ENCODE data around the gene ZBTB46. TPM values are rescaled to one million over a fixed set of nuclear protein-coding genes. Genes with fewer than 3 reads are reported as not detected.

The ZBTB46 gene
- total and polyA plus RNA-seq, 10 of the 15 experiments (the other 5 are each of a cell fraction or from before 2014, with no cell fraction given): 0.15 to 0.92 (median 0.34) TPM

DNA sequence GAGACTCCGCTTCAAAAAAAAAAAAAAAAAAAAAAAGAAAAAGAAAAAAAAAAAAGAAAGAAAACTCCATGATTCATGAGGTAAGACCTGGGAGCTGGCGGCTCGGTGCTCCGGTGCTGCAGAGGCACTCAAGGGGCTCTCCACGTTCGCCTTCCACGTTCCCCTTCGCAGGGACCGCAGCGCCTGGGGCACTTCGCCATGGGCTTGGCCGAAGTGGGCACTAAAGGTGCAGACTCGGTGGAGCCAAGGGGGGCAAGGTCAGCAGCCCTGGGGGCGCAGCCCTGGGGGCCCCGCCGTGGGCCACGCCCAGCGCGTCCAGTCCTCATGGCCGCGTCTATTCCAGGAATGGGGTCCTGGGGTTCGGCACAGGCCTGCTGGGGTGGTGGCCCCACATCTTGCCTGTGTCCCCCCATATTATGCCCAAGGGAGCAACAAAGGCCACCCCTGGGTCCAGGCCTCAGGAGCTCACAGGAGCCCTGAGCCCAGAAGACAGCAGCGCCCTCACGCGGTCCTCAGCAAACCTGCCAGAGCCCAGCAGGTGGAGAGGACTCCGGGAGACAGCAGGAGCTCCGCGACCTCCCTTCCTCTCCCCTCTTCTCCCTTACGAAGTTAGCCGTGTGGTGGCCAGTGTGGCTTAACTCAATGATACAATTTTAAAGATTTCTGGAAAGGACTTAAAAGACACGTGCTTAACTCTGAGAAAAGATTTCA, 21.9 kb downstream of the ZBTB46 start:
- CTCF ChIA-PET: interaction anchor here (0.6 kb wide), 1 partner anchor 22 kb away, joined by 3 read pairs; no protein-coding TSS in a partner anchor
- no peak for ATAC-seq

DNA sequence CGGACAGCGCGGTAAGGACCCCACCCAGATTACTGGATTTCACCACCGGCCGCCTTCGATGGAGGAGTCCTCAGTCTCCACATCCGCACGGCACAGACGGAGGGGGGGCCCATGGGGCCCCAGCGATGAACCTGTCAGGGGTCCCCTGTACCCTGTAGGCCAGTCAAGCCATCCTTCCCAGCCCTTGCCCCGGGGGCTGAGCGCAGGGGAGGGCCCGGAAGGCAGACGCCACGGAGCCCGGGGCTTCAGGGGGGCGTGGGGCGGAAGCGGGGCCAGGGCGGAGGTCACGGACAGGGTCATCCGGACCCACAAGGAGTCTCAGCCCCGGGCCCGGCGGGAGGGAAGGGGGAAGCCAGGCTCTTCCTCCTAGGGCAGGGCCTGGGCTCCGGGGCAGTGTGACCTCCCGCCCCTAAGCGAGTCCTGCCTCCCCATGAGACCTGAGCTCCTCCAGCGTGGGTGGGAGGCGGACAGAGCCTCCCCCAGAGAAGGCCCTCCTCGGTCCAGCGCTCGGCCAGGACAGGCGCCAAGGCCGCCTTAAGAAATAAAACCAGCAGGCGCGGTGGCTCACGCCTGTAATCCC, 22.8 kb downstream of the ZBTB46 start:
- Histone ChIP-seq H3K9me3 (replicated peaks; ENCODE audit: control insufficient read depth, insufficient read depth, low read length) (no peaks in the 10 kb centered on the region), H4K20me1 (ENCODE audit: control insufficient read depth, insufficient read depth) (no peaks in the 10 kb centered on the region), H3K27ac (ENCODE audit: control insufficient read depth, insufficient read depth) (no peak overlapping the region), H3K27me3 (replicated peaks in 1 of 2; ENCODE audit: control insufficient read depth in 2 of 2, insufficient read depth in 2 of 2, low read length in 1 of 2) (no peaks in the 10 kb centered on the region), H3K9ac (ENCODE audit: control insufficient read depth, insufficient read depth, low read length) (no peak overlapping the region), H3K4me2 (ENCODE audit: control insufficient read depth, insufficient read depth) (no peak overlapping the region), H3K4me1 (ENCODE audit: control insufficient read depth, insufficient read depth, low read length) (no peaks in the 10 kb centered on the region), H3K4me3 (no peak overlapping the region), H2AFZ (ENCODE audit: control insufficient read depth, low read depth, low read length) (no peak overlapping the region), H3K36me3 (ENCODE audit: control insufficient read depth in 2 of 2, insufficient read depth in 2 of 2, low read length in 1 of 2) (no peaks in the 10 kb centered on the region), H3K79me2 (ENCODE audit: control insufficient read depth, insufficient read depth, low read length) (no peaks in the 10 kb centered on the region)
- no peak for DNase-seq (ENCODE audit: low read depth, low spot score)
- ChIA-PET RAD21 (ENCODE audit: unreplicated experiment) (no interaction called here), SMC1A (ENCODE audit: uncharacterized antibody, unreplicated experiment) (no interaction called here), CTCF (interaction anchor here (1.1 kb wide), 1 partner anchor 13 kb away, joined by 6 read pairs; no protein-coding TSS in a partner anchor), POLR2A (no interaction called here)
- no peak for ATAC-seq
- FAIRE-seq: no peak
- BruUV-seq (replicated peaks): no TSS peak
- 83% methylated on average over 30 of the region's 38 CpGs for WGBS (ENCODE audit: insufficient coverage, insufficient replicate concordance, low lambda C conversion rate, missing lambda C conversion rate)
- intact Hi-C loops (cut with micrococcal nuclease; ENCODE audit: unreplicated experiment) (no loop called here), in situ Hi-C loops (cut with MboI) (no loop called here)
- TF ChIP-seq SKIL (IDR thresholded peaks at IDR 0.05; ENCODE audit: low read depth, poor library complexity, severe bottlenecking) (no peak), ZBTB11 (CRISPR knock-in tag; IDR thresholded peaks at IDR 0.05) (no peak)
- TF ChIP-seq, protein P1, sequence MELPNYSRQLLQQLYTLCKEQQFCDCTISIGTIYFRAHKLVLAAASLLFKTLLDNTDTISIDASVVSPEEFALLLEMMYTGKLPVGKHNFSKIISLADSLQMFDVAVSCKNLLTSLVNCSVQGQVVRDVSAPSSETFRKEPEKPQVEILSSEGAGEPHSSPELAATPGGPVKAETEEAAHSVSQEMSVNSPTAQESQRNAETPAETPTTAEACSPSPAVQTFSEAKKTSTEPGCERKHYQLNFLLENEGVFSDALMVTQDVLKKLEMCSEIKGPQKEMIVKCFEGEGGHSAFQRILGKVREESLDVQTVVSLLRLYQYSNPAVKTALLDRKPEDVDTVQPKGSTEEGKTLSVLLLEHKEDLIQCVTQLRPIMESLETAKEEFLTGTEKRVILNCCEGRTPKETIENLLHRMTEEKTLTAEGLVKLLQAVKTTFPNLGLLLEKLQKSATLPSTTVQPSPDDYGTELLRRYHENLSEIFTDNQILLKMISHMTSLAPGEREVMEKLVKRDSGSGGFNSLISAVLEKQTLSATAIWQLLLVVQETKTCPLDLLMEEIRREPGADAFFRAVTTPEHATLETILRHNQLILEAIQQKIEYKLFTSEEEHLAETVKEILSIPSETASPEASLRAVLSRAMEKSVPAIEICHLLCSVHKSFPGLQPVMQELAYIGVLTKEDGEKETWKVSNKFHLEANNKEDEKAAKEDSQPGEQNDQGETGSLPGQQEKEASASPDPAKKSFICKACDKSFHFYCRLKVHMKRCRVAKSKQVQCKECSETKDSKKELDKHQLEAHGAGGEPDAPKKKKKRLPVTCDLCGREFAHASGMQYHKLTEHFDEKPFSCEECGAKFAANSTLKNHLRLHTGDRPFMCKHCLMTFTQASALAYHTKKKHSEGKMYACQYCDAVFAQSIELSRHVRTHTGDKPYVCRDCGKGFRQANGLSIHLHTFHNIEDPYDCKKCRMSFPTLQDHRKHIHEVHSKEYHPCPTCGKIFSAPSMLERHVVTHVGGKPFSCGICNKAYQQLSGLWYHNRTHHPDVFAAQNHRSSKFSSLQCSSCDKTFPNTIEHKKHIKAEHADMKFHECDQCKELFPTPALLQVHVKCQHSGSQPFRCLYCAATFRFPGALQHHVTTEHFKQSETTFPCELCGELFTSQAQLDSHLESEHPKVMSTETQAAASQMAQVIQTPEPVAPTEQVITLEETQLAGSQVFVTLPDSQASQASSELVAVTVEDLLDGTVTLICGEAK (IDR thresholded peaks at IDR 0.05; ENCODE audit: borderline replicate concordance): no peak

More for the DNA sequence above, 21.9 kb downstream of the ZBTB46 start:
- in situ Hi-C loops (cut with MboI) (no loop called here), intact Hi-C loops (cut with micrococcal nuclease; ENCODE audit: unreplicated experiment) (no loop called here)
- ChIA-PET RAD21 (ENCODE audit: unreplicated experiment) (no interaction called here), POLR2A (no interaction called here), SMC1A (ENCODE audit: uncharacterized antibody, unreplicated experiment) (no interaction called here)
- no peaks in the 10 kb centered on the region for H3K27me3 ChIP-seq (replicated peaks in 1 of 2; ENCODE audit: control insufficient read depth in 2 of 2, insufficient read depth in 2 of 2, low read length in 1 of 2)
- no peak for TF ChIP-seq YY1 (IDR thresholded peaks at IDR 0.05; ENCODE audit: low read depth, low read length)
- TF ChIP-seq TCF7 (IDR thresholded peaks at IDR 0.05; ENCODE audit: borderline replicate concordance): no peak
- no peak for TF ChIP-seq ASH2L (IDR thresholded peaks at IDR 0.05; ENCODE audit: borderline replicate concordance, low read depth)
- TF ChIP-seq STAT3 (IDR thresholded peaks at IDR 0.05; ENCODE audit: low read depth, low read length): no peak
- no peak overlapping the region for H3K4me3 ChIP-seq
- H3K4me1 ChIP-seq (ENCODE audit: control insufficient read depth, insufficient read depth, low read length): no peaks in the 10 kb centered on the region
- no peak for DNase-seq (ENCODE audit: low read depth, low spot score)
- no peak for FAIRE-seq
- no peak overlapping the region for H3K27ac ChIP-seq (ENCODE audit: control insufficient read depth, insufficient read depth)
- no peaks in the 10 kb centered on the region for H4K20me1 ChIP-seq (ENCODE audit: control insufficient read depth, insufficient read depth)
- H3K36me3 ChIP-seq (ENCODE audit: control insufficient read depth in 2 of 2, insufficient read depth in 2 of 2, low read length in 1 of 2): no peaks in the 10 kb centered on the region
- H2AFZ ChIP-seq (ENCODE audit: control insufficient read depth, low read depth, low read length): no peak overlapping the region
- H3K79me2 ChIP-seq (ENCODE audit: control insufficient read depth, insufficient read depth, low read length): no peaks in the 10 kb centered on the region
- H3K9ac ChIP-seq (ENCODE audit: control insufficient read depth, insufficient read depth, low read length): no peak overlapping the region
- BruUV-seq (replicated peaks): no TSS peak
- 81% methylated on average over 22 of the region's 31 CpGs for WGBS (ENCODE audit: insufficient coverage, insufficient replicate concordance, low lambda C conversion rate, missing lambda C conversion rate)
- H3K9me3 ChIP-seq (replicated peaks; ENCODE audit: control insufficient read depth, insufficient read depth, low read length): no peaks in the 10 kb centered on the region
- H3K4me2 ChIP-seq (ENCODE audit: control insufficient read depth, insufficient read depth): no peak overlapping the region

Data from GM12878 (cell line).